ENCODE measurements around the gene ATG3. TPM values are rescaled to one million over a fixed set of nuclear protein-coding genes. Genes with fewer than 3 reads are reported as not detected.

The ATG3 gene
- total RNA-seq, 1 donor from 2014 or later = 46.3 TPM

- Mint-ChIP-seq H3K4me3 (ENCODE audit: unreplicated experiment) (no peak overlapping the region), H3K9me3 (ENCODE audit: unreplicated experiment) (no peaks in the 10 kb centered on the region), H3K27ac (ENCODE audit: unreplicated experiment) (no peak overlapping the region), H3K36me3 (ENCODE audit: unreplicated experiment) (peaks cover 13% of the 10 kb centered on the region), H3K27me3 (ENCODE audit: unreplicated experiment) (no peaks in the 10 kb centered on the region), H3K4me1 (ENCODE audit: unreplicated experiment) (peaks cover 26% of the 10 kb centered on the region)
- TF ChIP-seq, protein P1, sequence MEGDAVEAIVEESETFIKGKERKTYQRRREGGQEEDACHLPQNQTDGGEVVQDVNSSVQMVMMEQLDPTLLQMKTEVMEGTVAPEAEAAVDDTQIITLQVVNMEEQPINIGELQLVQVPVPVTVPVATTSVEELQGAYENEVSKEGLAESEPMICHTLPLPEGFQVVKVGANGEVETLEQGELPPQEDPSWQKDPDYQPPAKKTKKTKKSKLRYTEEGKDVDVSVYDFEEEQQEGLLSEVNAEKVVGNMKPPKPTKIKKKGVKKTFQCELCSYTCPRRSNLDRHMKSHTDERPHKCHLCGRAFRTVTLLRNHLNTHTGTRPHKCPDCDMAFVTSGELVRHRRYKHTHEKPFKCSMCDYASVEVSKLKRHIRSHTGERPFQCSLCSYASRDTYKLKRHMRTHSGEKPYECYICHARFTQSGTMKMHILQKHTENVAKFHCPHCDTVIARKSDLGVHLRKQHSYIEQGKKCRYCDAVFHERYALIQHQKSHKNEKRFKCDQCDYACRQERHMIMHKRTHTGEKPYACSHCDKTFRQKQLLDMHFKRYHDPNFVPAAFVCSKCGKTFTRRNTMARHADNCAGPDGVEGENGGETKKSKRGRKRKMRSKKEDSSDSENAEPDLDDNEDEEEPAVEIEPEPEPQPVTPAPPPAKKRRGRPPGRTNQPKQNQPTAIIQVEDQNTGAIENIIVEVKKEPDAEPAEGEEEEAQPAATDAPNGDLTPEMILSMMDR (IDR thresholded peaks at IDR 0.05) = no peak
- DNase-seq (ENCODE audit: extremely low spot score, unreplicated experiment) = no peak
These were observed 3.8 kb downstream of the ATG3 start for GRCh38 chr3:112557976-112558375.

GRCh38 chr3:112555535-112556170, 6.1 kb downstream of the ATG3 start:
- TF ChIP-seq, protein P1 (IDR thresholded peaks at IDR 0.05) = no peak
- no peak for DNase-seq (ENCODE audit: extremely low spot score, unreplicated experiment)
- Mint-ChIP-seq H3K27ac (ENCODE audit: unreplicated experiment) (no peak overlapping the region), H3K27me3 (ENCODE audit: unreplicated experiment) (no peaks in the 10 kb centered on the region), H3K4me3 (ENCODE audit: unreplicated experiment) (no peak overlapping the region), H3K36me3 (ENCODE audit: unreplicated experiment) (peaks cover 15% of the 10 kb centered on the region), H3K9me3 (ENCODE audit: unreplicated experiment) (no peaks in the 10 kb centered on the region), H3K4me1 (ENCODE audit: unreplicated experiment) (peaks cover 22% of the 10 kb centered on the region)

GRCh38 chr3:112550859-112551258, 10.9 kb downstream of the ATG3 start:
- Mint-ChIP-seq H3K27ac (ENCODE audit: unreplicated experiment) (no peak overlapping the region), H3K27me3 (ENCODE audit: unreplicated experiment) (no peaks in the 10 kb centered on the region)

GRCh38 chr3:112546216-112546759, 15.5 kb downstream of the ATG3 start:
- DNase-seq (ENCODE audit: extremely low spot score, unreplicated experiment) = no peak
- Mint-ChIP-seq H3K27ac (ENCODE audit: unreplicated experiment) (no peak overlapping the region), H3K4me1 (ENCODE audit: unreplicated experiment) (peaks cover 4% of the 10 kb centered on the region), H3K4me3 (ENCODE audit: unreplicated experiment) (no peak overlapping the region), H3K27me3 (ENCODE audit: unreplicated experiment) (no peaks in the 10 kb centered on the region), H3K36me3 (ENCODE audit: unreplicated experiment) (peaks cover 34% of the 10 kb centered on the region), H3K9me3 (ENCODE audit: unreplicated experiment) (no peaks in the 10 kb centered on the region)
- TF ChIP-seq, protein P1 (IDR thresholded peaks at IDR 0.05) = no peak

More at GRCh38 chr3:112550859-112551258, 10.9 kb downstream of the ATG3 start:
- Mint-ChIP-seq H3K9me3 (ENCODE audit: unreplicated experiment) (no peaks in the 10 kb centered on the region), H3K4me1 (ENCODE audit: unreplicated experiment) (peaks cover 5% of the 10 kb centered on the region), H3K36me3 (ENCODE audit: unreplicated experiment) (peaks cover 22% of the 10 kb centered on the region), H3K4me3 (ENCODE audit: unreplicated experiment) (no peak overlapping the region)
- no peak for DNase-seq (ENCODE audit: extremely low spot score, unreplicated experiment)
- TF ChIP-seq, protein P1 (IDR thresholded peaks at IDR 0.05) = no peak

- no peak overlapping the region for H3K27ac Mint-ChIP-seq (ENCODE audit: unreplicated experiment)
- H3K4me3 Mint-ChIP-seq (ENCODE audit: unreplicated experiment) = no peak overlapping the region
- no peaks in the 10 kb centered on the region for H3K9me3 Mint-ChIP-seq (ENCODE audit: unreplicated experiment)
- no peak for DNase-seq (ENCODE audit: extremely low spot score, unreplicated experiment)
- no peaks in the 10 kb centered on the region for H3K27me3 Mint-ChIP-seq (ENCODE audit: unreplicated experiment)
- peaks cover 4% of the 10 kb centered on the region for H3K4me1 Mint-ChIP-seq (ENCODE audit: unreplicated experiment)
- peaks cover 40% of the 10 kb centered on the region for H3K36me3 Mint-ChIP-seq (ENCODE audit: unreplicated experiment)
- TF ChIP-seq, protein P1 (IDR thresholded peaks at IDR 0.05) = no peak
These were observed 21.7 kb downstream of the ATG3 start for GRCh38 chr3:112539825-112540650.
